Measurements from ENCODE around the gene RTTN.

GRCh38 chr18:70107091-70107490 lies 98.4 kb downstream of the RTTN start:
- TF ChIP-seq CTCF (optimal IDR thresholded peaks at IDR 0.05 in 1 of 3, IDR thresholded peaks at IDR 0.05 in 1 of 3, conservative IDR thresholded peaks at IDR 0.05 in 1 of 3; ENCODE audit: extremely low read depth in 1 of 3, insufficient read depth in 2 of 3, low read length in 3 of 3) (no peak), EZH2 (IDR thresholded peaks at IDR 0.05; ENCODE audit: low read length) (no peak)

Data from keratinocyte (primary cell).